Raji (cell line): ENCODE measurements around the gene LINC00237.

ENCODE experiments used
- POLR2A ChIP-seq: IDR thresholded peaks from 2 replicates; pipeline ENCODE4 v1.6.1; 2011; ENCODE audit warnings: low read depth, low read length, control low read depth; ENCODE audit not compliant: insufficient read depth

Gene LINC00237

DNA sequence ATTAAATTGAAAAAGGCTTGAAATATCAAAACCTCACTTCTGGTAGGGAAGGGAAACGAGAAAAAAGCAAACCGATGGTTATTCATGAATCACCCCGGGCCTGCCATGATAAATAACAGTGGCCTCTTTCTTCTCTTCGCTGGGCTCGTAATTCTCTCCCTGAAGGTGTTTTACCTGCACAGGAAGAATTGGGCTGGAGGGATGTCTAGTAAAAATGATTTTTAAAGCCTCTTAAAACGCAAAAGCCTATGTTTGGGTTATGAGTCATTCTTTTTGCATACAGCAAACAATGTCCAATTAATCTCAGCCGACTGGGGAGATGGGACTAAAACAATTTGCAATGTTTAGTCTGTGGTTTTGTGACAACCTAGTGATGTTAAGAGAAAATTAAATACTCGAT lies 16.8 kb downstream of the LINC00237 start:
- no peak for TF ChIP-seq POLR2A

DNA sequence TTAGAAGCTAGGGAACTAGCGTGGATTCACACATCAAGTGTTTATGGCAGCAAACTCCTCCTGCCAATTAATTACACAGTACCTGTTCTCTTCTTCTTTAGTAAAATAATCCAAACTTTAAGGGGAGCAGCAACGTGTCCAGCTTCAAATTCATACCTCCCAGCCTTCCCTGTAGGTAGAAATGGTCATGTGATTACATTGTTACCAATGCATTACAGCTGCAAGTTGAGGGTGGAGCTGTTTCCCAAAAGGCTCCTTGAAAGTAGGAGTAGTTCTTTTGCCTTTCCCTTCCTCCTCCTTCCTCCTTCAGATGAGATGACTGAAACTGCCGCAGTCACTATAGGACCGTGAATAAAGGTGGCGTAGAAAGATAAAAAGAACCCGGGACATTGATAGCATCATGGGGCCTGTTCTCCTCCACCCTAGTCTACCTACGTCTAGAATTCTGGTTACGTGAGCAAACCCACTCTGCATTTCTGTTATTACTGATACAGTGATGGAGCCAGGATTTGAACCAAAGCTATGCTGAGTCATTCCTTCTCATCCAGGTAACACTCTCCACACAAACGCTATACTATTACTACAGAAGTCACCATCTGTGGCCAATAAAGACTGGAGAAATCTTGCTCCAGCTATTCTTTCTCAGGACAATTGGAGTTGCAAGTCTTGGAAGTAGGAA lies 18.2 kb downstream of the LINC00237 start:
- no peak for TF ChIP-seq POLR2A

GRCh38 chr20:21083825-21084325 lies 22.3 kb downstream of the LINC00237 start:
- no peak for TF ChIP-seq POLR2A

GRCh38 chr20:21082584-21082983 lies 23.6 kb downstream of the LINC00237 start:
- TF ChIP-seq POLR2A = no peak

- TF ChIP-seq POLR2A = no peak
Observed at GRCh38 chr20:21077809-21078345, 28.3 kb downstream of the LINC00237 start.

- no peak for TF ChIP-seq POLR2A
Observed at GRCh38 chr20:21076073-21076472, 30.1 kb downstream of the LINC00237 start.

- no peak for TF ChIP-seq POLR2A
Observed at GRCh38 chr20:21075471-21075870, 30.7 kb downstream of the LINC00237 start.

DNA sequence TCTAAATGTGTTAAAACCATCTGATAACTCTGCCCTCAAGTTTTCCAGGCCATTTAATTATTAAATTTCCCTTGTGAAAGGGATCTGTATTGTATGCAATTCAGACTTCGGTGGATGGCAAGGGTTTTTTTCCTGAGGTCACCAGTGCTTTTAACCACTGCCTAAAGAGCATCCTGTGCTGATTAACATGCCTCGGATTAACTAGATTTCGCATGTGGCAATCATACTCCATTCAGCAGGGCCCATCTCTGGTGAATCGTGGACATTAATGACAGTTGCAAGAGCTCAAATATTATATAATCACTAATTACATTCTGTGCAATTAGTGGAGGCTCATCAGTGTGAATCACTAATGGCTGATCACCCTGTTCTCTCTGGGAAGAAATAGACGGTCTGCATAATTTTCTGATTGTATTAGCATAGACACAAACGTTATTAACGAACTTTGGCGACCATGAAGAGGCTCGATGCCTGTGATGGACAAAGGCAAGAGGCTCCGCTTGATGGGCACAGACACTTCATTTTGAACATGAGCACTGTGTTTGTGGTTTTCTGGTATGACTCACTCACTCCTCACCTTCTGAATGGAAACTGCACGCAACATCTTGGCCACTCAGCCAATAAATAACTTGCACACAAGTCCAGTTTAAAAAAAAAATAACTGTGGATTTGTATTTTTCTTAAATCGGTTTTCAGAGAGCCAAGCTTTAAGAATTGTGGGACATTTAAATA lies 31.4 kb downstream of the LINC00237 start:
- TF ChIP-seq POLR2A = no peak

DNA sequence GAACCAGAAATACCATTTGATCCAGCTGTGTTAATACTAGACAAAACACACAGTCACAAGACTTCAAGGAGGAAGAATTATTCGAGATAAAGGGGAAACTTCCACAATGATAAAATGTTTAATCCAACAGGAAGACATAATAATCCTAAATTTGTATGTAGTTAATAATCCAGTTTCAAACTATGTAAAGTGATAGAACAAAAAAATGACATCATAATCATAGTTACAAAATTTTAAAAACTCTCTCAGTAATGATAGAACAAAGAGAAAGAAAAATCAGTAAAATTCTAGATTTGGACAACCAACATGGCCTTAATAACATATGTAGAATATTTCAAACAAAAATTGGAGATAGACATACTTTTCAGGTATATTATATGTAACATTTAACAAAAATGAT lies 38.9 kb downstream of the LINC00237 start:
- TF ChIP-seq POLR2A = no peak

DNA sequence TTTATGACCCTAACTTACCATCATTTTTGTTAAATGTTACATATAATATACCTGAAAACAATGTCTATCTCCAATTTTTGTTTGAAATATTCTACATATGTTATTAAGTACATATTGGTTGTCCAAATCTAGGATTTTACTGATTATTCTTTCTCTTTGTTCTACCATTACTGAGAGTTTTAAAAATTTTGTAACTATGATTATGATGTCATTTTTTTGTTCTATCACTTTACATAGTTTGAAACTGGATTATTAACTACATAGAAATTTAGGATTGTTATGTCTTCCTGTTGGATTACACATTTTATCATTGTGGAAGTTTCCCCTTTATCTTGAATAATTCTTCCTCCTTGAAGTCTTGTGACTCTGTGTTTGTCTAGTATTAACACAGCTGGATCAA lies 41.2 kb downstream of the LINC00237 start:
- no peak for TF ChIP-seq POLR2A

DNA sequence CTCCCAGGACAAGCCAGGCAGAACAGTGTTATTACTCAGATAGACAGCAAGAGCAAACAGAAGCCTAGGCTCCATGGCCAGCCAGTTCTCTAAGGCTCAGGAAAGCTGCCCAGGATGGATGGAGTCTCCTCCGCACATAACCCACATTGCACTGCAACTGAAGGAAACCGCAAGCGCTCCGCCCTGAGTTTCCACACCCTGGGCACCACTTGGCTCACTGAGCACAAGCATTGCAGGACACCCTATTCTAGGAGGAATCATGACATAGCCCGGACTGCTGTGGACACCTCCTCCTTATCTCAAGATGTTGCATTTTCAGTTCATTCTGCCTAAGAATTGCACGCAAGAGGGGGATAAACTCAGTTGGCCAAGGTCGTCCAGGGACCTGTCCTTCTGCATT lies 42.9 kb downstream of the LINC00237 start:
- TF ChIP-seq POLR2A = no peak

GRCh38 chr20:21053002-21053762 lies 53.0 kb downstream of the LINC00237 start:
- no peak for TF ChIP-seq POLR2A

DNA sequence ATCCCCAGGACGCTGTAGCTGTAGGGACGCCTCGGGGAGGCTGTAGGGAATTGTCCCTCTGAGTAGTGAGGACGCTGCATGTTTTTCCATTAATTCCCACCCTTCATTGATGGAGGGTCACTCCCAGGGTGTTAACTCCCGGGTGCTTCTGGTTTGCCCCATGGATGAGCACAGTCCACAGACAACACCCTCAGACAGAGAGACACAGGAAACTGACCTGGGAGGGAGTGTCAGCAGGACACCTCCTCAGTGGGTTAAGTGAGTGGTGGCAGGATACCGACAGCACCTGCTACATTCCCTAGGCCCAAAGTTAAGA lies 53.5 kb downstream of the LINC00237 start:
- TF ChIP-seq POLR2A = no peak

GRCh38 chr20:21052241-21052640 lies 53.9 kb downstream of the LINC00237 start:
- no peak for TF ChIP-seq POLR2A

GRCh38 chr20:21050710-21051109 lies 55.4 kb downstream of the LINC00237 start:
- no peak for TF ChIP-seq POLR2A

GRCh38 chr20:21049305-21049828 lies 56.8 kb downstream of the LINC00237 start:
- TF ChIP-seq POLR2A = no peak

DNA sequence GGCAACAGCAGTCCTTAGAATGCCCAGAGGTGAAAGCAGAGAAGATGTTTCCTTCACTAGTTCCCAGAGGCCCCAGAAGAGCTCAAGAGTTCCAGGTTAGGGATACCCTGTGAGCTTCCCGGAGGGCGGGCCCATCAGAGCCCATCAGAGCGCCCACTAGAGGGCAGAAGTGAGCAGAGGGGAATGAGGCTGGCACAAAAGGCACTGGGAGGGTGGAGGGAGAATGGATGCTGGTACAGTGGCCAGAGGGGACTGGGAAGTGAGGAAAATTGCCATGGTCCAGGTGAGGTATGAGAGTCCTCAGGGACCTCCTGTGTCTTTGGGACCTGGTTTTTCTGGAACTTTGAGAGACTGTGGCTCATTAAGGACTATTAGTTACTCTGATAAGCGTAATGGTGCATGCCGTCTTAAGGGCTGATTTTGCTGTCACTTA lies 57.3 kb downstream of the LINC00237 start:
- no peak for TF ChIP-seq POLR2A
